ENCODE results near the gene MRAS. TPM values are rescaled to one million over a fixed set of nuclear protein-coding genes. Genes with fewer than 3 reads are reported as not detected.

The MRAS gene
- total and polyA plus RNA-seq, 2 donors from 2014 or later = 30.9 to 106 TPM

DNA sequence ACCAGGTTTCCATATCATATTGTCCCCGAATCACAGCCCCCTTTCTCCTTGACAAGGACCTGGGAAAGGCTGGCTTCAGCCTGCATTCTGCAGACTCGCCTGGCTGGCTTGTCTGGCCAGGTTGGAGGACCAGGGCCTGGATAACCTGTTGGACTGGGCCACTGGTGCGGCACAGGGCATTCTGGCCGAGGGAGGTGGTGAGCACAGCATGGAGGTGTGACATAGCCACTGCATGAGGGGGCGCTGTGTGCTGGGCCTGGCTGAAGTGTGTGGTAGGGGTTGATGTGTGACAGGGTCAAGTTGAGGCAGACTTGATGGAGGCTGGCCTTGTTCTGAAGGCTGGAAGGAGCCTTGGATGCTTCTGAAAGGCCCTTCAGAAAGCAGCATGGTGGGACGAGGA, 88.9 kb downstream of the MRAS start:
- DNase-seq (no peak), FAIRE-seq (no peak)
- intact Hi-C loops (cut with DNase I) = no loop called here
- no peaks in the 10 kb centered on the region for H3K36me3 ChIP-seq (ENCODE audit: control insufficient read depth in 2 of 3, insufficient read depth in 3 of 3, low read length in 3 of 3)
- H3K4me3 ChIP-seq (ENCODE audit: low read length in 3 of 3) = no peak overlapping the region
- H3K9ac ChIP-seq (ENCODE audit: low read length in 3 of 3) = no peak overlapping the region
- H3K27ac ChIP-seq (ENCODE audit: low read depth in 2 of 2, low read length in 2 of 2) = no peak overlapping the region
- no peaks in the 10 kb centered on the region for H3K9me3 ChIP-seq (ENCODE audit: control insufficient read depth in 2 of 3, insufficient read depth in 1 of 3, low read length in 3 of 3)
- peaks cover 14% of the 10 kb centered on the region for H3K27me3 ChIP-seq (ENCODE audit: control insufficient read depth, insufficient read depth, low read length)
- peaks cover 0 to 8% (median 0%) of the 10 kb centered on the region in 3 donors for H3K4me1 ChIP-seq (ENCODE audit: control insufficient read depth in 2 of 3, insufficient read depth in 2 of 3, low read depth in 1 of 3, low read length in 3 of 3)
- TF ChIP-seq, protein P1, sequence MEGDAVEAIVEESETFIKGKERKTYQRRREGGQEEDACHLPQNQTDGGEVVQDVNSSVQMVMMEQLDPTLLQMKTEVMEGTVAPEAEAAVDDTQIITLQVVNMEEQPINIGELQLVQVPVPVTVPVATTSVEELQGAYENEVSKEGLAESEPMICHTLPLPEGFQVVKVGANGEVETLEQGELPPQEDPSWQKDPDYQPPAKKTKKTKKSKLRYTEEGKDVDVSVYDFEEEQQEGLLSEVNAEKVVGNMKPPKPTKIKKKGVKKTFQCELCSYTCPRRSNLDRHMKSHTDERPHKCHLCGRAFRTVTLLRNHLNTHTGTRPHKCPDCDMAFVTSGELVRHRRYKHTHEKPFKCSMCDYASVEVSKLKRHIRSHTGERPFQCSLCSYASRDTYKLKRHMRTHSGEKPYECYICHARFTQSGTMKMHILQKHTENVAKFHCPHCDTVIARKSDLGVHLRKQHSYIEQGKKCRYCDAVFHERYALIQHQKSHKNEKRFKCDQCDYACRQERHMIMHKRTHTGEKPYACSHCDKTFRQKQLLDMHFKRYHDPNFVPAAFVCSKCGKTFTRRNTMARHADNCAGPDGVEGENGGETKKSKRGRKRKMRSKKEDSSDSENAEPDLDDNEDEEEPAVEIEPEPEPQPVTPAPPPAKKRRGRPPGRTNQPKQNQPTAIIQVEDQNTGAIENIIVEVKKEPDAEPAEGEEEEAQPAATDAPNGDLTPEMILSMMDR (IDR thresholded peaks at IDR 0.05; ENCODE audit: borderline replicate concordance, extremely low read depth, insufficient read depth) = no peak

DNA sequence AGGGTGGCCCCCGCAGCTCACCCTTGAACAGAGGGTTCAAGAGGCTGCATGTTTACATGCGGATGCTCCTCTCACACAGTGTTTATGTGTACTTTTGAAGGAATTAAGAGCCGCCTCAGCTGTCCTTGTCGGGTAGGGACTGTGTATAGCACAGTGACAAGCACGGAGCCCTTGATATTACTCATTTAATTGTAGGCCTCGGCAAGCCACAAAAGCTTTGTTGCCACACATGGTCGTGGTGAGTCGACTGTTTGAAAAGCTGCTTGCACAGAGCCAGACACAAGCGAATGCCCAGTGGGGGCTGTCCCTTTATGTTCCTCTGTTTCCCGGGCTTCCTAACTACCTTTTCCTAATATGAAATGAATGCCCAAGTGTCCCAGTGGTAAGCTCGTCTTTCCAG, 90.5 kb downstream of the MRAS start:
- no peak for DNase-seq

DNA sequence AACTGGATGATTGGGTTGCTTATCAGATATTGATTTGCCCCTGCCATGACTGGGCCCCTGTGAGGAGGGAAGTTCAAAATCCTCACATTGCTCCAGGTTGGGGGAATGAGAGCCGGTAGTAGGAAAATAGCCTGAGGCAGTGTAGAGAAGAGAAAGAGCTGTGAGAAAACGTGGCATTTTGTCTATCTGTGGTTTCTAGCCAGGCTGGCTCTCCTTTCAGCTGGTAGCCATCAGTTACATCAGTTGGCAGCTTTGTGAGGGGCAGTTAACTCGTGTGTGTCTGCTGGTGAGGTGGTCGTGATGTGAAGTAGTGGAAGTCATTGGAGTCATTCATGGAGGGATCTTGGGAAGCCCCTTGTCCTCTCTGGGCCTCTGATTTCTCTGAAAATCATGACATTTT, 91.3 kb downstream of the MRAS start:
- Histone ChIP-seq H3K4me3 (ENCODE audit: low read length in 3 of 3) (no peak overlapping the region), H3K27ac (ENCODE audit: low read depth in 2 of 2, low read length in 2 of 2) (no peak overlapping the region), H3K36me3 (ENCODE audit: control insufficient read depth in 2 of 3, insufficient read depth in 3 of 3, low read length in 3 of 3) (no peaks in the 10 kb centered on the region), H3K4me1 (ENCODE audit: control insufficient read depth in 2 of 3, insufficient read depth in 2 of 3, low read depth in 1 of 3, low read length in 3 of 3) (peaks cover 0 to 4% (median 0%) of the 10 kb centered on the region in 3 donors), H3K27me3 (ENCODE audit: control insufficient read depth, insufficient read depth, low read length) (peaks cover 3% of the 10 kb centered on the region), H3K9me3 (ENCODE audit: control insufficient read depth in 2 of 3, insufficient read depth in 1 of 3, low read length in 3 of 3) (no peaks in the 10 kb centered on the region), H3K9ac (ENCODE audit: low read length in 3 of 3) (no peak overlapping the region)
- TF ChIP-seq, protein P1 (IDR thresholded peaks at IDR 0.05; ENCODE audit: borderline replicate concordance, extremely low read depth, insufficient read depth) = no peak
- DNase-seq (no peak), FAIRE-seq (no peak)
- intact Hi-C loops (cut with DNase I) = no loop called here

More for the DNA sequence above, 90.5 kb downstream of the MRAS start:
- no peak for FAIRE-seq
- Histone ChIP-seq H3K4me3 (ENCODE audit: low read length in 3 of 3) (no peak overlapping the region), H3K27me3 (ENCODE audit: control insufficient read depth, insufficient read depth, low read length) (peaks cover 3% of the 10 kb centered on the region), H3K9me3 (ENCODE audit: control insufficient read depth in 2 of 3, insufficient read depth in 1 of 3, low read length in 3 of 3) (no peaks in the 10 kb centered on the region), H3K9ac (ENCODE audit: low read length in 3 of 3) (no peak overlapping the region), H3K4me1 (ENCODE audit: control insufficient read depth in 2 of 3, insufficient read depth in 2 of 3, low read depth in 1 of 3, low read length in 3 of 3) (peaks cover 0 to 8% (median 0%) of the 10 kb centered on the region in 3 donors), H3K36me3 (ENCODE audit: control insufficient read depth in 2 of 3, insufficient read depth in 3 of 3, low read length in 3 of 3) (no peaks in the 10 kb centered on the region), H3K27ac (ENCODE audit: low read depth in 2 of 2, low read length in 2 of 2) (no peak overlapping the region)
- TF ChIP-seq, protein P1 (IDR thresholded peaks at IDR 0.05; ENCODE audit: borderline replicate concordance, extremely low read depth, insufficient read depth) = no peak
- intact Hi-C loops (cut with DNase I) = no loop called here

DNA sequence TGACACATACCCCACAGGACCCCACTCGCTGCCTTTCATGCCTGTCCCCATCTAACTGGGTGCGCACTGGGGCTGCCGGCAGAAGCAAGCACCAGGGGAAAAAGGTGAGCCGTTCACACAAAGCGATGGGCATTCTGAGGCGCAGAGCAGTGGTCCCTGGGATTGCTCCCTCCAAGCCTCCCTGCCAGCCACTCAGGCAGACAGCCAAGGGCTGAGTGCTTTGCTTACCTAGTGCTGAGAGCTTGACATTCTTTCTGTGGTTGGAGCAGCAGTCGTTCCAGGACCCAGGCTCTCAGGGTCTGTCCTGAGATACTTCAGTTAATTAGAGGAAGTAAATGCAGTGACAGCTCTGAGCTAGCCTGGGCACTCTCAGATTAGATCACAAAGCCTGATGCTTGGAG, 91.7 kb downstream of the MRAS start:
- Histone ChIP-seq H3K4me3 (ENCODE audit: low read length in 3 of 3) (no peak overlapping the region), H3K9ac (ENCODE audit: low read length in 3 of 3) (no peak overlapping the region), H3K27ac (ENCODE audit: low read depth in 2 of 2, low read length in 2 of 2) (no peak overlapping the region), H3K36me3 (ENCODE audit: control insufficient read depth in 2 of 3, insufficient read depth in 3 of 3, low read length in 3 of 3) (no peaks in the 10 kb centered on the region), H3K4me1 (ENCODE audit: control insufficient read depth in 2 of 3, insufficient read depth in 2 of 3, low read depth in 1 of 3, low read length in 3 of 3) (no peaks in the 10 kb centered on the region), H3K9me3 (ENCODE audit: control insufficient read depth in 2 of 3, insufficient read depth in 1 of 3, low read length in 3 of 3) (no peaks in the 10 kb centered on the region), H3K27me3 (ENCODE audit: control insufficient read depth, insufficient read depth, low read length) (peaks cover 3% of the 10 kb centered on the region)
- FAIRE-seq (no peak), DNase-seq (no peak)
- intact Hi-C loops (cut with DNase I) = no loop called here
- TF ChIP-seq, protein P1 (IDR thresholded peaks at IDR 0.05; ENCODE audit: borderline replicate concordance, extremely low read depth, insufficient read depth) = no peak
